Mesodermal cell (in vitro differentiated cells): ENCODE data around the gene MARCHF3.
"Not testable (repeated sequence)": the region's sequence is repeated elsewhere in the genome, so short reads cannot be mapped to it uniquely, and the experiment has no call there.

ENCODE experiments used
- H3K27ac ChIP-seq: 2 replicates; pipeline ENCODE4 v1.7.0; 2013; ENCODE audit warnings: mild to moderate bottlenecking, low read depth, low read length, moderate library complexity; ENCODE audit not compliant: severe bottlenecking
- H3K36me3 ChIP-seq: 2 replicates; pipeline ENCODE4 v1.7.1; 2013; ENCODE audit warnings: mild to moderate bottlenecking, low read length, moderate library complexity; ENCODE audit not compliant: control insufficient read depth, insufficient read depth
- H3K4me1 ChIP-seq: one replicate; pipeline ENCODE4 v1.7.1; 2013; ENCODE audit warnings: mild to moderate bottlenecking, low read length; ENCODE audit not compliant: insufficient read depth, control insufficient read depth, poor library complexity, severe bottlenecking
- H3K4me3 ChIP-seq: 2 replicates; pipeline ENCODE4 v1.7.0; 2013; ENCODE audit warnings: low read length, control low read depth, mild to moderate bottlenecking; ENCODE audit not compliant: insufficient read depth, poor library complexity, severe bottlenecking; ENCODE audit errors: extremely low read depth
- H3K9me3 ChIP-seq: 2 replicates; pipeline ENCODE4 v1.7.1; 2013; ENCODE audit warnings: mild to moderate bottlenecking, low read length, moderate library complexity; ENCODE audit not compliant: control insufficient read depth
- WGBS, 2 experiments: methylation state at CpG; one replicate each; pipeline ENCODE4 v1.1.5; 2013; ENCODE audit warnings: missing lambda C conversion rate in 2 of 2; ENCODE audit not compliant: insufficient coverage in 2 of 2; 5-methylcytosine and 5-hydroxymethylcytosine counted together

The MARCHF3 gene

GRCh38 chr5:126953640-126954039 is 76.7 kb downstream of the MARCHF3 start:
- H3K36me3 ChIP-seq, result no peaks in the 10 kb centered on the region
- WGBS, 2 experiments, result no CpG with 5 or more reads among the region's 2 CpGs
- H3K4me3 ChIP-seq, result no peak overlapping the region
- no peaks in the 10 kb centered on the region for H3K4me1 ChIP-seq
- no peaks in the 10 kb centered on the region for H3K9me3 ChIP-seq
- no peak overlapping the region for H3K27ac ChIP-seq

GRCh38 chr5:126949475-126949874 is 80.9 kb downstream of the MARCHF3 start:
- Histone ChIP-seq H3K4me3 (no peak overlapping the region), H3K36me3 (no peaks in the 10 kb centered on the region), H3K27ac (no peak overlapping the region), H3K9me3 (no peaks in the 10 kb centered on the region), H3K4me1 (peaks cover 6% of the 10 kb centered on the region)
- 82 to 93% methylated on average over 2 of the region's 2 CpGs for WGBS, 2 experiments

GRCh38 chr5:126948453-126948852 is 81.9 kb downstream of the MARCHF3 start:
- H3K27ac ChIP-seq, result no peak overlapping the region
- H3K9me3 ChIP-seq, result no peaks in the 10 kb centered on the region
- 93 to 97% methylated on average over 5 to 6 of the region's 6 CpGs for WGBS, 2 experiments

GRCh38 chr5:126948011-126948355 is 82.4 kb downstream of the MARCHF3 start:
- WGBS, 2 experiments, result 88 to 96% methylated on average over 3 of the region's 3 CpGs
- Histone ChIP-seq H3K4me3 (no peak overlapping the region), H3K36me3 (no peaks in the 10 kb centered on the region), H3K4me1 (peaks cover 6% of the 10 kb centered on the region), H3K27ac (no peak overlapping the region), H3K9me3 (no peaks in the 10 kb centered on the region)

More at GRCh38 chr5:126948453-126948852, 81.9 kb downstream of the MARCHF3 start:
- Histone ChIP-seq H3K36me3 (no peaks in the 10 kb centered on the region), H3K4me3 (no peak overlapping the region), H3K4me1 (peaks cover 6% of the 10 kb centered on the region)

GRCh38 chr5:126947146-126948010 is 83.0 kb downstream of the MARCHF3 start:
- Histone ChIP-seq H3K36me3 (no peaks in the 10 kb centered on the region), H3K27ac (no peak overlapping the region), H3K9me3 (no peaks in the 10 kb centered on the region), H3K4me1 (peaks cover 6% of the 10 kb centered on the region), H3K4me3 (no peak overlapping the region)
- WGBS, 2 experiments, result 80 to 95% methylated on average over 2 of the region's 5 CpGs

- not testable (repeated sequence) for H3K36me3 ChIP-seq, H3K27ac ChIP-seq, H3K4me3 ChIP-seq, H3K9me3 ChIP-seq, H3K4me1 ChIP-seq
- WGBS, 2 experiments, result 83 to 97% methylated on average over 3 to 4 of the region's 4 CpGs
Observed at GRCh38 chr5:126942908-126943307, 87.5 kb downstream of the MARCHF3 start.

GRCh38 chr5:126941403-126941802 is 89.0 kb downstream of the MARCHF3 start:
- Histone ChIP-seq H3K9me3 (no peaks in the 10 kb centered on the region), H3K27ac (no peak overlapping the region), H3K4me1 (no peaks in the 10 kb centered on the region), H3K36me3 (no peaks in the 10 kb centered on the region), H3K4me3 (no peak overlapping the region)
- WGBS, 2 experiments, result 75 to 92% methylated on average over 1 of the region's 1 CpG

- 85% methylated on average over 4 of the region's 5 CpGs; no CpG with 5 or more reads in 1 of the 2 experiments for WGBS, 2 experiments
- Histone ChIP-seq H3K4me3 (no peak overlapping the region), H3K9me3 (no peaks in the 10 kb centered on the region), H3K27ac (no peak overlapping the region), H3K4me1 (no peaks in the 10 kb centered on the region), H3K36me3 (no peaks in the 10 kb centered on the region)
Observed at GRCh38 chr5:126939887-126940286, 90.5 kb downstream of the MARCHF3 start.

- Histone ChIP-seq H3K9me3 (no peaks in the 10 kb centered on the region), H3K4me3 (no peak overlapping the region), H3K27ac (no peak overlapping the region), H3K36me3 (no peaks in the 10 kb centered on the region), H3K4me1 (no peaks in the 10 kb centered on the region)
Observed at GRCh38 chr5:126938466-126938865, 91.9 kb downstream of the MARCHF3 start.

- WGBS, 2 experiments, result no CpG with 5 or more reads among the region's 2 CpGs
- no peak overlapping the region for H3K27ac ChIP-seq
- H3K36me3 ChIP-seq, result no peaks in the 10 kb centered on the region
- no peak overlapping the region for H3K4me3 ChIP-seq
- H3K9me3 ChIP-seq, result no peaks in the 10 kb centered on the region
- no peaks in the 10 kb centered on the region for H3K4me1 ChIP-seq
Observed at GRCh38 chr5:126937771-126938170, 92.6 kb downstream of the MARCHF3 start.

- 87 to 89% methylated on average over 4 of the region's 4 CpGs for WGBS, 2 experiments
- H3K4me3 ChIP-seq, result no peak overlapping the region
- no peaks in the 10 kb centered on the region for H3K4me1 ChIP-seq
- no peaks in the 10 kb centered on the region for H3K36me3 ChIP-seq
- H3K27ac ChIP-seq, result no peak overlapping the region
- no peaks in the 10 kb centered on the region for H3K9me3 ChIP-seq
Observed at GRCh38 chr5:126936775-126937418, 93.5 kb downstream of the MARCHF3 start.
